Caco-2 (cell line): Measurements from ENCODE around the gene UPF3B. TPM values are rescaled to one million over a fixed set of nuclear protein-coding genes. Genes with fewer than 3 reads are reported as not detected.

ENCODE experiments used
- BruUV-seq: library from RNA; stranded (reverse); fragments of 400-500 nt; replicated peaks from 2 replicates; lab custom pipeline; 2021; lab: Mats Ljungman, UMichigan
- CTCF ChIA-PET: fragments of 300-600 bp; sonication (Branson Sonifier 250); formaldehyde crosslinking; loops from one replicate; lab custom pipeline; 2022; ENCODE audit warnings: antibody characterized with exemption; lab: Charles Lee
- POLR2A ChIA-PET: fragments of 300-600 bp; sonication (Branson Sonifier 250); formaldehyde crosslinking; loops from one replicate; lab custom pipeline; 2022; ENCODE audit warnings: antibody characterized with exemption; lab: Charles Lee
- DNase-seq, 2 experiments: peaks; one replicate each; pipeline versions ENCODE4 v3.0.0 to v3.0.0-alpha.2; 2020 to 2022
- H3K27me3 ChIP-seq: replicated peaks from 2 replicates; pipeline ENCODE4 v1.6.0; 2011; ENCODE audit warnings: low read length; ENCODE audit not compliant: control insufficient read depth, insufficient read depth
- H3K36me3 ChIP-seq: 2 replicates; pipeline ENCODE4 v1.5.1; 2011; ENCODE audit warnings: low read length; ENCODE audit not compliant: control insufficient read depth, insufficient read depth
- H3K4me1 ChIP-seq: fragments of 250-450 bp; sonication (Bioruptor Pico); 2 replicates; pipeline ENCODE4 v1.5.1; 2020; ENCODE audit warnings: mild to moderate bottlenecking
- H3K4me3 ChIP-seq: 2 replicates; pipeline ENCODE4 v1.5.1; 2011; ENCODE audit warnings: low read depth, mild to moderate bottlenecking, control low read depth, low read length
- H3K9me3 ChIP-seq: fragments of 250-450 bp; sonication (Bioruptor Pico); 2 replicates; pipeline ENCODE4 v1.5.1; 2020; ENCODE audit warnings: mild to moderate bottlenecking, moderate library complexity
- H3K27ac Mint-ChIP-seq: one replicate; pipeline ENCODE4 v1.8.0; 2022; ENCODE audit warnings: mixed read lengths; ENCODE audit not compliant: unreplicated experiment
- H3K27me3 Mint-ChIP-seq: one replicate; pipeline ENCODE4 v1.8.0; 2022; ENCODE audit warnings: mixed read lengths; ENCODE audit not compliant: insufficient read depth, unreplicated experiment
- H3K36me3 Mint-ChIP-seq: one replicate; pipeline ENCODE4 v1.8.0; 2022; ENCODE audit warnings: mild to moderate bottlenecking, mixed read lengths; ENCODE audit not compliant: insufficient read depth, unreplicated experiment
- H3K4me1 Mint-ChIP-seq: one replicate; pipeline ENCODE4 v1.8.0; 2022; ENCODE audit warnings: low read depth, mixed read lengths; ENCODE audit not compliant: unreplicated experiment
- H3K4me3 Mint-ChIP-seq: one replicate; pipeline ENCODE4 v1.8.0; 2022; ENCODE audit warnings: mild to moderate bottlenecking, moderate library complexity, mixed read lengths; ENCODE audit not compliant: unreplicated experiment
- H3K9me3 Mint-ChIP-seq: one replicate; pipeline ENCODE4 v1.8.0; 2022; ENCODE audit warnings: mixed read lengths; ENCODE audit not compliant: unreplicated experiment
- CTCF ChIP-seq, 2 experiments: fragments of 200-600 bp in 1 of 2; IDR thresholded peaks; 1 replicate in 1 of 2; 2 replicates in 1 of 2; pipeline versions ENCODE4 v1.5.1 to v1.8.0; 2011 to 2022; ENCODE audit warnings: antibody characterized with exemption in 1 of 2, control low read depth in 1 of 2, inconsistent platforms in 1 of 2, low read depth in 1 of 2, low read length in 1 of 2, mild to moderate bottlenecking in 1 of 2, moderate library complexity in 1 of 2; ENCODE audit not compliant: insufficient read depth in 1 of 2, severe bottlenecking in 1 of 2, unreplicated experiment in 1 of 2
- intact Hi-C: fragments of 100-400 bp; cut with micrococcal nuclease; formaldehyde crosslinking; loops from one replicate; pipeline ENCODE4 v1.10.0; 2022; ENCODE audit not compliant: unreplicated experiment
- total RNA-seq: library from RNA; stranded (reverse); gene quantifications from 2 replicates; pipeline ENCODE4 v1.2.3, GENCODE V29; 2022

Gene UPF3B
- total RNA-seq, 1 experiment from 2014 or later: 19.0 TPM

GRCh38 chrX:119880552-119881437 is 28.0 kb upstream of the UPF3B start:
- Mint-ChIP-seq H3K27me3 (no peaks in the 10 kb centered on the region), H3K9me3 (no peaks in the 10 kb centered on the region), H3K4me1 (no peaks in the 10 kb centered on the region), H3K27ac (peak overlapping the region; percentile 37), H3K36me3 (peaks cover 22% of the 10 kb centered on the region), H3K4me3 (no peak overlapping the region)
- intact Hi-C loops: loop anchor here (2.0 kb wide), 1 partner anchor 90 kb away; the partner anchor contains the start of gene RPL39
- no peak overlapping the region for H3K4me3 ChIP-seq
- no peaks in the 10 kb centered on the region for H3K36me3 ChIP-seq
- no peaks in the 10 kb centered on the region; the same call in 1 of the 2 replicates for H3K4me1 ChIP-seq
- ChIA-PET POLR2A (interaction anchor here (1.3 kb wide), 1 partner anchor 89 kb away, joined by 6 read pairs; the partner anchor contains the start of gene RPL39), CTCF (interaction anchor here (0.7 to 1.0 kb wide), 2 partner anchors 89 to 154 kb away, joined by 3 to 5 read pairs; partner anchors contain the start of gene RPL39)
- H3K9me3 ChIP-seq: no peaks in the 10 kb centered on the region
- TF ChIP-seq CTCF (IDR thresholded peaks at IDR 0.05; ENCODE audit: insufficient read depth in 1 of 2, low read depth in 1 of 2, low read length in 1 of 2, severe bottlenecking in 1 of 2, unreplicated experiment in 1 of 2): peak; percentile 36 to 73
- H3K27me3 ChIP-seq: no peaks in the 10 kb centered on the region
- BruUV-seq: no TSS peak
- DNase-seq: peak; percentile 57 to 68

- DNase-seq: no peak
- ChIA-PET CTCF (interaction anchor here (0.7 to 1.0 kb wide), 2 partner anchors 89 to 153 kb away, joined by 3 to 5 read pairs; partner anchors contain the start of gene RPL39), POLR2A (interaction anchor here (1.3 kb wide), 1 partner anchor 88 kb away, joined by 6 read pairs; the partner anchor contains the start of gene RPL39)
- Histone ChIP-seq H3K4me1 (no peaks in the 10 kb centered on the region; the same call in 1 of the 2 replicates), H3K9me3 (no peaks in the 10 kb centered on the region), H3K4me3 (no peak overlapping the region), H3K36me3 (no peaks in the 10 kb centered on the region), H3K27me3 (no peaks in the 10 kb centered on the region)
- intact Hi-C loops: loop anchor here (2.0 kb wide), 1 partner anchor 89 kb away; the partner anchor contains the start of gene RPL39
- H3K27ac Mint-ChIP-seq: peak overlapping the region; percentile 37
- H3K4me3 Mint-ChIP-seq: no peak overlapping the region
- H3K27me3 Mint-ChIP-seq: no peaks in the 10 kb centered on the region
- TF ChIP-seq CTCF (IDR thresholded peaks at IDR 0.05; ENCODE audit: insufficient read depth in 1 of 2, low read depth in 1 of 2, low read length in 1 of 2, severe bottlenecking in 1 of 2, unreplicated experiment in 1 of 2): no peak
- peaks cover 22% of the 10 kb centered on the region for H3K36me3 Mint-ChIP-seq
- no peaks in the 10 kb centered on the region for H3K4me1 Mint-ChIP-seq
- BruUV-seq: no TSS peak
- no peaks in the 10 kb centered on the region for H3K9me3 Mint-ChIP-seq
Observed at GRCh38 chrX:119880076-119880475, 27.3 kb upstream of the UPF3B start.

GRCh38 chrX:119878740-119879139 is 26.0 kb upstream of the UPF3B start:
- Histone ChIP-seq H3K4me3 (no peak overlapping the region), H3K4me1 (no peaks in the 10 kb centered on the region; the same call in 1 of the 2 replicates), H3K9me3 (no peaks in the 10 kb centered on the region), H3K27me3 (no peaks in the 10 kb centered on the region), H3K36me3 (no peaks in the 10 kb centered on the region)
- intact Hi-C loops: no loop called here
- Mint-ChIP-seq H3K27me3 (no peaks in the 10 kb centered on the region), H3K4me3 (no peak overlapping the region), H3K9me3 (no peaks in the 10 kb centered on the region), H3K27ac (no peak overlapping the region), H3K36me3 (peaks cover 22% of the 10 kb centered on the region), H3K4me1 (no peaks in the 10 kb centered on the region)
- DNase-seq: no peak
- ChIA-PET POLR2A (no interaction called here), CTCF (interaction anchor here (1.0 to 1.5 kb wide), 2 partner anchors 9 to 149 kb away, joined by 3 to 5 read pairs; no protein-coding TSS in a partner anchor)
- no peak for TF ChIP-seq CTCF (IDR thresholded peaks at IDR 0.05; ENCODE audit: insufficient read depth in 1 of 2, low read depth in 1 of 2, low read length in 1 of 2, severe bottlenecking in 1 of 2, unreplicated experiment in 1 of 2)
- no TSS peak for BruUV-seq
